H1 (cell line): ENCODE measurements around the gene POP5. TPM values are rescaled to one million over a fixed set of nuclear protein-coding genes. Genes with fewer than 3 reads are reported as not detected.

Experiments
- CTCF ChIA-PET: fragments of 300-600 bp; sonication (Branson Sonifier 250); formaldehyde crosslinking; loops from one replicate; lab custom pipeline; 2021; ENCODE audit not compliant: partially characterized antibody; lab: Charles Lee
- POLR2A ChIA-PET: fragments of 300-600 bp; sonication (Branson Sonifier 250); formaldehyde crosslinking; loops from one replicate; lab custom pipeline; 2021; ENCODE audit warnings: inconsistent platforms; ENCODE audit not compliant: partially characterized antibody; lab: Charles Lee
- DNase-seq, 2 experiments: peaks; one replicate each; pipeline versions ENCODE4 v3.0.0 to v3.0.0-alpha.2; 2010 to 2022; ENCODE audit warnings: low spot score in 2 of 2, low read depth in 1 of 2, mixed read lengths in 1 of 2
- FAIRE-seq: peaks from 2 replicates; lab custom pipeline; 2011; peaks lifted over from hg19 to GRCh38; lab: Jason Lieb, UNC
- H2AFZ ChIP-seq: 2 replicates; pipeline ENCODE4 v1.8.1; 2012; ENCODE audit warnings: low read length, inconsistent platforms
- H2AK5ac ChIP-seq: 2 replicates; pipeline ENCODE4 v1.6.1; 2013; ENCODE audit warnings: low read depth, low read length
- H2BK120ac ChIP-seq: replicated peaks from 2 replicates; pipeline ENCODE3; 2013; ENCODE audit warnings: low read depth, low read length, inconsistent platforms
- H2BK12ac ChIP-seq: 2 replicates; pipeline ENCODE4 v1.6.1; 2013; ENCODE audit warnings: low read depth, low read length
- H2BK15ac ChIP-seq: 2 replicates; pipeline ENCODE4 v1.6.1; 2013; ENCODE audit warnings: low read length
- H2BK20ac ChIP-seq: 2 replicates; pipeline ENCODE4 v1.6.1; 2013; ENCODE audit warnings: low read length
- H2BK5ac ChIP-seq: 2 replicates; pipeline ENCODE4 v1.6.1; 2013; ENCODE audit warnings: low read depth, low read length
- H3K14ac ChIP-seq: 2 replicates; pipeline ENCODE4 v1.6.1; 2013; ENCODE audit warnings: inconsistent platforms; ENCODE audit not compliant: insufficient read length
- H3K18ac ChIP-seq: 2 replicates; pipeline ENCODE4 v1.6.1; 2013; ENCODE audit warnings: low read length; ENCODE audit errors: extremely low read depth
- H3K23ac ChIP-seq: 2 replicates; pipeline ENCODE4 v1.6.1; 2013; ENCODE audit warnings: inconsistent platforms; ENCODE audit not compliant: insufficient read length
- H3K23me2 ChIP-seq: 2 replicates; pipeline ENCODE4 v1.6.1; 2013; ENCODE audit warnings: low read depth, low read length
- H3K27ac ChIP-seq: 2 replicates; pipeline ENCODE4 v1.6.1; 2011; ENCODE audit warnings: low read depth, low read length, inconsistent platforms
- H3K27me3 ChIP-seq, 4 experiments: replicated peaks in 1 of 4; 1 replicate in 1 of 4; 2 replicates in 3 of 4; pipeline versions ENCODE4 v1.6.1 to v1.8.1; 2011 to 2013; ENCODE audit warnings: low read length in 3 of 4, mild to moderate bottlenecking in 3 of 4, inconsistent platforms in 2 of 4, mixed read lengths in 2 of 4, moderate library complexity in 1 of 4; ENCODE audit not compliant: control insufficient read depth in 3 of 4, insufficient read depth in 3 of 4; ENCODE audit errors: extremely low read depth in 1 of 4
- H3K36me3 ChIP-seq, 4 experiments: 2 replicates each; pipeline versions ENCODE4 v1.6.1 to v1.8.1; 2011 to 2013; ENCODE audit warnings: mild to moderate bottlenecking in 4 of 4, low read length in 3 of 4, moderate library complexity in 2 of 4, control low read depth in 1 of 4, inconsistent platforms in 1 of 4; ENCODE audit not compliant: insufficient read depth in 4 of 4, control insufficient read depth in 2 of 4
- H3K4ac ChIP-seq: replicated peaks from 2 replicates; pipeline ENCODE3; 2013; ENCODE audit warnings: low read length, low read depth, mixed read lengths, inconsistent platforms; ENCODE audit not compliant: insufficient read length
- H3K4me1 ChIP-seq, 4 experiments: replicated peaks in 1 of 4; 1 replicate in 1 of 4; 2 replicates in 3 of 4; pipeline versions ENCODE4 v1.6.1 to v1.8.1; 2011 to 2013; ENCODE audit warnings: low read length in 3 of 4, inconsistent platforms in 2 of 4, mixed read lengths in 1 of 4; ENCODE audit not compliant: insufficient read depth in 4 of 4, control insufficient read depth in 3 of 4
- H3K4me2 ChIP-seq, 2 experiments: 2 replicates each; pipeline versions ENCODE4 v1.6.1 to v1.8.1; 2011 to 2013; ENCODE audit warnings: low read depth in 2 of 2, low read length in 2 of 2, control low read depth in 1 of 2, inconsistent platforms in 1 of 2, mild to moderate bottlenecking in 1 of 2; ENCODE audit not compliant: insufficient read depth in 1 of 2
- H3K4me3 ChIP-seq, 4 experiments: fragments of 200-600, 300-600 bp in 1 of 4; sonication (generic), shearing (Covaris generic), sonication (Bioruptor Twin) in 1 of 4; 2 replicates each; pipeline versions ENCODE4 v1.5.1 to v1.8.1; 2011 to 2016; ENCODE audit warnings: low read length in 4 of 4, low read depth in 3 of 4, control low read depth in 2 of 4, inconsistent platforms in 2 of 4, mild to moderate bottlenecking in 2 of 4, mixed read lengths in 1 of 4, moderate library complexity in 1 of 4; ENCODE audit not compliant: insufficient read depth in 2 of 4; ENCODE audit errors: extremely low read depth in 1 of 4
- H3K56ac ChIP-seq: replicated peaks from 2 replicates; pipeline ENCODE3; 2013; ENCODE audit warnings: low read depth, mild to moderate bottlenecking, mixed read lengths, low read length, inconsistent platforms; ENCODE audit not compliant: insufficient read length
- H3K79me1 ChIP-seq: 2 replicates; pipeline ENCODE4 v1.6.1; 2013; ENCODE audit warnings: low read depth, low read length, control low read depth
- H3K79me2 ChIP-seq, 2 experiments: 2 replicates each; pipeline versions ENCODE4 v1.6.1 to v1.8.1; 2012 to 2013; ENCODE audit warnings: low read length in 2 of 2, mild to moderate bottlenecking in 2 of 2, inconsistent platforms in 1 of 2; ENCODE audit not compliant: insufficient read depth in 2 of 2, control insufficient read depth in 1 of 2
- H3K9ac ChIP-seq, 4 experiments: replicated peaks in 1 of 4; 1 replicate in 1 of 4; 2 replicates in 3 of 4; pipeline versions ENCODE4 v1.6.1 to v1.8.1; 2011 to 2013; ENCODE audit warnings: low read depth in 3 of 4, low read length in 3 of 4, control low read depth in 2 of 4, mild to moderate bottlenecking in 2 of 4, moderate library complexity in 2 of 4, inconsistent platforms in 1 of 4; ENCODE audit errors: extremely low read depth in 1 of 4
- H3K9me3 ChIP-seq, 2 experiments: 2 replicates each; pipeline versions ENCODE4 v1.6.1 to v1.8.1; 2012 to 2013; ENCODE audit warnings: mild to moderate bottlenecking in 2 of 2, moderate library complexity in 2 of 2, control low read depth in 1 of 2, inconsistent platforms in 1 of 2, low read depth in 1 of 2, low read length in 1 of 2, mixed read lengths in 1 of 2; ENCODE audit not compliant: insufficient read depth in 2 of 2
- H4K20me1 ChIP-seq, 2 experiments: replicated peaks in 1 of 2; 2 replicates each; pipeline versions ENCODE3 to v1.8.1; 2011 to 2013; ENCODE audit warnings: inconsistent platforms in 2 of 2, low read length in 2 of 2, mild to moderate bottlenecking in 1 of 2; ENCODE audit not compliant: insufficient read depth in 2 of 2, control insufficient read depth in 1 of 2
- H4K5ac ChIP-seq: 2 replicates; pipeline ENCODE4 v1.6.1; 2013; ENCODE audit warnings: low read length, low read depth, mixed read lengths, inconsistent platforms; ENCODE audit not compliant: insufficient read length
- H4K8ac ChIP-seq: 2 replicates; pipeline ENCODE4 v1.8.0; 2013; ENCODE audit warnings: mild to moderate bottlenecking, moderate library complexity, low read length, inconsistent platforms; ENCODE audit not compliant: insufficient read depth; ENCODE audit errors: extremely low read depth
- H4K91ac ChIP-seq: replicated peaks from 2 replicates; pipeline ENCODE3; 2013; ENCODE audit warnings: low read length, mixed read lengths, inconsistent platforms; ENCODE audit not compliant: insufficient read length
- POU5F1 ChIP-seq: IDR thresholded peaks from 2 replicates; pipeline ENCODE4 v1.6.1; 2011; ENCODE audit warnings: low read depth, mild to moderate bottlenecking, low read length, moderate library complexity
- TCF12 ChIP-seq: IDR thresholded peaks from 2 replicates; pipeline ENCODE4 v1.6.1; 2011; ENCODE audit warnings: low read depth, mild to moderate bottlenecking, low read length
- WGBS, 2 experiments: shearing (Covaris generic) in 1 of 2; methylation state at CpG; one replicate each; pipeline versions ENCODE4 v1.1.6 to v1.1.7; 2013 to 2015; ENCODE audit warnings: low lambda C conversion rate in 2 of 2, mixed read lengths in 2 of 2, inconsistent platforms in 1 of 2, low coverage in 1 of 2, missing lambda C conversion rate in 1 of 2; ENCODE audit not compliant: insufficient replicate concordance in 2 of 2, insufficient coverage in 1 of 2, insufficient read length in 1 of 2; ENCODE audit errors: extremely low coverage in 1 of 2, missing lambda C conversion rate in 1 of 2; 5-methylcytosine and 5-hydroxymethylcytosine counted together
- polyA plus RNA-seq, 7 experiments: library from polyadenylated mRNA; depleted of rRNA in 3 of 7; stranded (reverse) in 5 of 7; unstranded in 2 of 7; fragments of >200 nt in 5 of 7; fragments of 200-250 nt in 2 of 7; gene quantifications; 1 replicate in 5 of 7; 2 replicates in 1 of 7; 4 replicates in 1 of 7; pipeline versions ENCODE4 v1.2.1 to v1.2.3, GENCODE V29; 2011 to 2013; ENCODE audit warnings: missing spikeins in 2 of 7, mixed read lengths in 2 of 7
- total RNA-seq: library from RNA; stranded (reverse); fragmentation: NEBNext Ultra II Directional; extraction: Animal tissue kit (Norgen Biotek cat#: 25700); gene quantifications from 2 replicates; pipeline ENCODE4 v1.2.1, GENCODE V29; 2021
- TF ChIP-seq, protein P1 (sequence below): IDR thresholded peaks from 2 replicates; pipeline ENCODE4 v1.6.1; 2012; ENCODE audit warnings: low read length, inconsistent platforms

Gene POP5
- total and polyA plus RNA-seq, 2 of the 8 experiments (the other 6 are each of a cell fraction or from before 2014, with no cell fraction given), result 59.7 to 124 TPM

DNA sequence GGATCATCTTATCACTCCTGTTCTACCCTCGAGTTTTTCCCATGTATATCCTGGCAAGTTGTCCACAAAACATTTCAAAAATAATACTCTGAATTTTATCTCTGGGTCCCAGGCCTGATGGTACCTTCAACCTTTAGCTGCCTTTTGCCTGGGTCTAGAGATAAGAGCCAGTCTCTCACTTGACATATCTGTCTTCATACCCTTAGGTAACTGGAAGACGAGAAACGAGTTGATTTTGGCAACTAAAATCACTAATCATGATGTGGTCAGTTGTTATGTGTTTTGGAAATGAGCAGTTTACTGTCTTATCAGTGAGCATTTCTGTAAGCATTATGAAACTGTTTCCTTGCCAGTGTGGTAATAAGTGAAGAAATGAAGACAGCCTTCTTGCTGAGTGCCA lies 40.8 kb downstream of the POP5 start:
- Histone ChIP-seq H4K20me1 (peaks cover 15 to 22% of the 10 kb centered on the region in 2 experiments), H3K4me3 (no peak overlapping the region), H3K56ac (no peak overlapping the region), H3K9me3 (no peaks in the 10 kb centered on the region), H2BK12ac (no peak overlapping the region), H4K5ac (no peak overlapping the region), H3K9ac (no peak overlapping the region), H4K8ac (no peak overlapping the region), H2AFZ (no peak overlapping the region), H2BK120ac (no peak overlapping the region), H4K91ac (no peak overlapping the region), H2AK5ac (no peak overlapping the region), H3K4me1 (peaks cover 1 to 6% (median 5%) of the 10 kb centered on the region in 4 experiments; a peak in 3 of 7 replicates), H2BK5ac (no peak overlapping the region), H3K79me1 (peaks cover 4% of the 10 kb centered on the region), H3K27ac (no peak overlapping the region), H3K23ac (no peak overlapping the region), H3K79me2 (peaks cover 26 to 92% of the 10 kb centered on the region in 2 experiments), H2BK20ac (no peak overlapping the region), H2BK15ac (no peak overlapping the region), H3K18ac (no peak overlapping the region), H3K4ac (no peak overlapping the region), H3K23me2 (no peaks in the 10 kb centered on the region), H3K36me3 (peaks cover 0 to 19% (median 2%) of the 10 kb centered on the region in 4 experiments; a peak in 2 of 8 replicates), H3K14ac (no peak overlapping the region), H3K27me3 (no peaks in the 10 kb centered on the region), H3K4me2 (no peak overlapping the region)
- ChIA-PET CTCF (interaction anchor here (1.1 to 1.7 kb wide), 2 partner anchors 42 to 83 kb away, joined by 3 to 4 read pairs; no protein-coding TSS in a partner anchor), POLR2A (interaction anchor here (1.3 kb wide), 1 partner anchor 79 kb away, joined by 3 read pairs; no protein-coding TSS in a partner anchor)
- FAIRE-seq (no peak), DNase-seq (no peak)
- WGBS, 2 experiments, result 85% methylated on average over 3 of the region's 3 CpGs; no CpG with 5 or more reads in 1 of the 2 experiments
- TF ChIP-seq POU5F1, result no peak
- no peak for TF ChIP-seq TCF12
- TF ChIP-seq, protein P1, sequence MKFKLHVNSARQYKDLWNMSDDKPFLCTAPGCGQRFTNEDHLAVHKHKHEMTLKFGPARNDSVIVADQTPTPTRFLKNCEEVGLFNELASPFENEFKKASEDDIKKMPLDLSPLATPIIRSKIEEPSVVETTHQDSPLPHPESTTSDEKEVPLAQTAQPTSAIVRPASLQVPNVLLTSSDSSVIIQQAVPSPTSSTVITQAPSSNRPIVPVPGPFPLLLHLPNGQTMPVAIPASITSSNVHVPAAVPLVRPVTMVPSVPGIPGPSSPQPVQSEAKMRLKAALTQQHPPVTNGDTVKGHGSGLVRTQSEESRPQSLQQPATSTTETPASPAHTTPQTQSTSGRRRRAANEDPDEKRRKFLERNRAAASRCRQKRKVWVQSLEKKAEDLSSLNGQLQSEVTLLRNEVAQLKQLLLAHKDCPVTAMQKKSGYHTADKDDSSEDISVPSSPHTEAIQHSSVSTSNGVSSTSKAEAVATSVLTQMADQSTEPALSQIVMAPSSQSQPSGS, result no peak
